GM21526 (cell line): ENCODE results near the gene CADPS.

Source experiments
- ATAC-seq: cut with Tn5 transposase; IDR thresholded peaks from one replicate; pipeline ENCODE4 v1.9.1; 2021; ENCODE audit warnings: moderate library complexity; ENCODE audit not compliant: unreplicated experiment, low FRiP score

CADPS gene

DNA sequence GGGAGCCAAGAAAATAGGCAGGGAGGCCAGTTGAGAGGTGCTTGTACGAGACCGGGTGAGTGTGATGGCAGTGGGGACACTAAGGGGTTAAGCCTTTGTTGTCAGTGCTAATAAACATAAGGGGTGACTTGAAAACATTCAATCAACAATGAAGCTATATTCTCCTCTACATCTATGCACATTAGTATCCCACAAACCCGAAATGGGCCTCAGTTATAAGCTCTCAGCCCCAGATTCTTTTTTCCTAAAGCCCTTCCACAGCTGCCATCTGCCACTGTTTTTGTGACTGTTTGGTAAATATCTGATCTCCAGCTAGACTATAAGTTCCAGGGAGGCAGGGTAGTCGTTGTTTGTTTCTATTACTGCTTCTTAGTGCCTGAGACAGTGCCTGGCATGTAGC, 118.2 kb downstream of the CADPS start:
- no peak for ATAC-seq

DNA sequence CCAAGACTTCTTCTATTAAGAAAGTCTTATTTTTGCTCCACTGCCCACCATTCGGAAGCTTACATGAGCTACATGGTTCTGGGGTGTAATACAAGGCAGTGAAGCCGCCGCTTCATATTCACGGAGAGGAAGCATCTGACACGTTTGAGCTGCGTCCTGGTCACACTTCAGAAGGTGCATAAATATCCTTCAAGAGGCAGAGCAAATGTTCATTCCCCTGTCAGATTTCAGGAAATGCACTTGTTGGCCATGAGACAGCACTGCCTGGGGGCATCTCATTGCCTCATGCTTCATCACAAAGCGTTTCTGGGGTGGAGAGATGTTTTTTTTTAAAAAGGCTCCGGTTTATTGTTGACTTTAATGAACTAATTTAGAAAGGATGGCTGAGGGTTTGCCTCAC, 119.9 kb downstream of the CADPS start:
- no peak for ATAC-seq

DNA sequence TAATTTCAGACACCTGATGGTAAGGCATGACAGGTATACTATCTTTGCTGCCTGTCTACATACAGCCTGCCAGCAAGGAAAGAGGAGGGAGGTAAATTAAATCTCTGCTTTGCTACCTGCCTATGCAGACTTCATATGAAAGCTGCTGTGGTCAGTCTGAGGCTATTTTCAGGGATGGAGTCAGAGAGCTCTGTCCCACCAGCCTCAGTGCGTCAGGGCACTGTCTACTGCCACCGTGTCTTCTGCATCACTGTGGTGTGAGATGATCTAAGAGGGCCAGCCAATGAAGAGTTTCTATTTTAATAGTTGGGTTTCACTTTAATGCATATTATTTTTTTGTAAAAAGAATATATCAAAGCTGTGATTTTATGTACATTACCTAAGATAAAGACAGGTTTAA, 125.6 kb downstream of the CADPS start:
- ATAC-seq: no peak

DNA sequence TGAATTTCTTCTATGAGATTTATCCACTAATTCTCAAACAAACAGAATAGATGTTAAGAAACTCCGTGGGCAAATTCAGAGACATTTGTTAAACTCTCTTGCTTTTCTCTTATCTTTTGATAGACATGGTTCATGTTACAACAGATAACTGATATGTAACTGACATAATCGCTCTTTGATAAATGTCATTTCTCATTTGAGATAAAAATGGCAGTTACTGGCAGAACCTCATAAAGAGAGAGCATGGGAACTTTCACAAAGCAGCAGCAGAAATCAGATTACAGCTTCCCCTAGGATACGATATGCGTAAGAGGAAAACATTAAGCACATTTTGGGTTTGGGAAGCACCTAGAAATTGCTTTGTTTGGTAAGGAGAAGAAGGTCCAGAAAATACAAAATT, 126.1 kb downstream of the CADPS start:
- no peak for ATAC-seq

DNA sequence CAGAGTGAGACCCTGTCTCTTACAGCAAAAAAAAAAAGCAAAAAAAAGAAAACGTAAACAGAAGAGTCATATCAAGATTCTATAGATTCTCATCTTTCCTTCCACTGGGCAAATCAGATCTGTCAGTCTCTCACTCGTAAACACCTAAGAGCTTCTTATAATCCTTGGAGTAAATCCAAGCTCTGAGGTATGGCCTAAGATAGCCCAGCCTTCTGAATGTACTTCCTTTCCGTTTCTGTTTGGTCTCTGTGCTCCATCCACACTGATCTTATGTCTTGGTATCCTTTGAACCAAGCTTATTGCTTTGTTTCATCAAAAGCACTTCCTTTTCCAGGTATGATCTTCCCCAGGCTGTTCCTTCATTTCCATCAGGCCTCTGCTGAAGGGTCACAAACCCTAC, 137.8 kb downstream of the CADPS start:
- no peak for ATAC-seq

DNA sequence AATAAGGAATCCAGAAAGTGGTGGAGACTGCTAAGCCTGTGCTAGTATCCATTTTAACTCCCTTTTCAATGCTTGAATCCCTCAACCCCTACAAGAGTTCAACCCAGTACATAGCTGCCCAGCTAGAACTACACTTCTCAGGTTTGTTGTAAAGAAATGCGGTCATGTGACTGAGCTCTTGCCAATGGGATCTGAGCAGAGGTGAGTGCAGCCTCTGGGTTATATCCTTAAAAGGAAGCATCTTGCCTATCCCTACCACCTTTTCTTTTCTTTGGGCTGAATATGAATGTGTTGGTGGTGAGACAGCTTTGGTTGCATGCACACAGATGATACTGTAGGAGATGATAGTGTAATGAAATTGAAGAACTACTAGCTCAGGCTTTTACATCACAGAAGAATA, 139.7 kb downstream of the CADPS start:
- ATAC-seq: no peak

DNA sequence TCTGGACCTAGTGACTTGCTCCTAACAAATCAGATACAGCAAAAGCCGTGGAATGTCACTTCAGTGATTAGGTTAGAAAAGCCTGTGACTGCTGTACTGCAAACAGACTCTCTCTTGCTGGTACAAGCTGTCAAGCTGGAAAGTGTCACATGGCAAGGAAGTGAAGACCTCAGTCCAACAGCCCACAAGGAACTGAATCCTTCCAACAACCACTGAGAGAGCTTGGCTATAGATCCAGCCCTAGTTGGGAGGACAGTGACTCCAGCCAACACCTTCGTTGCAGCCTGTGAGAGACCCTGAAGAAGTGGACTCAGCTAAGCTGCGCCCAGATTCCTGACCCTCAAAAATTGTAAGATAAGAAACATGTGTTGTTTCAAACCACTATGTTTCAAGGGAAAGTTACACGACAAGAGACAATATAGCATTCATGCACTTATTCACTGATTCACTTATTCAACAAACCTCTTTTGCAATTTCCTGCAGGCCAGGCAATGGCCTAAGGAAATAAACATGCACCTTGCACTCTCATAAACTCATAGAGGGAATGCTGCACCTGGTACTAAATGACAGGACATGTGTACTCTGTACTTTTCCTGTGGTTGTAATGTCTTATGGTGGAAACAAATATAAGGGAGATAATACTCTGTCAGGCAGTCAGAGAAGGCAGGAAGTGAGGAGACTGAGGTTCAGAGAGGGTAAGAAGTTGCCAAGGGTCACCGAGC, 142.9 kb downstream of the CADPS start:
- no peak for ATAC-seq

DNA sequence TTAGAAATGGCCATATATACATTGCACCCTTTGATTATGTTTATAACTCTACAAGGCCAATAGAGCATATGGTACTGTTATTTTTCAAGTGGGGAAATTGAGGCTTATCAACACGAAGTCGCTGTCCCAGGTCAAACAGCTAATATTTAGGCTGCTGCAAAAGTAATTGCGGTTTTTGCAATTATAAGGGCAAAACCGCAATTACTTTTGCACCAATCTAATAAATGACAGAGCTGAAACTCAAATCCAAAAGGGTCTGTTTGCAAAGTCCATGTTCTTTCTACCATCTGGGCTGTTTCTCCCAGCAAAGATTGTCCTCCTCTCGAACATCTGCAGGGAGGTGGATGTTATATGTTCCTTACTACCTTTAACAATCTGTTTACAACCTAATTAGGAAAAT, 147.2 kb downstream of the CADPS start:
- ATAC-seq: no peak

DNA sequence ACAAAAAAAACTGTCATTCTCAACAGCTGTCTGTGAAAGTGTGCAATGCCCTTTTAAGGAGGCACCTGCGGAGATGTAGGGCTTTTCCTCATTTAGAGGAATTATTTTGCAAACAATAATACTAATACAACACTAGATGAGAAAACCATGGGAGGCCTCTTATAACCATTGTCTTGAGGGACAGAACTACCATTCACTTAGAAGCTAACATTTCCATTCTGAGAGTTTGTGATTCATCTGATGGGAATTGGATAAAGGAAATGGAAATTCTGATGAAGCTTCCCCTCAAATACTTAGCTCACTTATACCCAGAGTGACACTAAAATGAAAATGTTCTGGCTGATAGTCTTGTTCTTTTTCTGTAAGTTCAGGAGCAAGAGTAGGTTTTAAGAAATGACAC, 147.7 kb downstream of the CADPS start:
- no peak for ATAC-seq

DNA sequence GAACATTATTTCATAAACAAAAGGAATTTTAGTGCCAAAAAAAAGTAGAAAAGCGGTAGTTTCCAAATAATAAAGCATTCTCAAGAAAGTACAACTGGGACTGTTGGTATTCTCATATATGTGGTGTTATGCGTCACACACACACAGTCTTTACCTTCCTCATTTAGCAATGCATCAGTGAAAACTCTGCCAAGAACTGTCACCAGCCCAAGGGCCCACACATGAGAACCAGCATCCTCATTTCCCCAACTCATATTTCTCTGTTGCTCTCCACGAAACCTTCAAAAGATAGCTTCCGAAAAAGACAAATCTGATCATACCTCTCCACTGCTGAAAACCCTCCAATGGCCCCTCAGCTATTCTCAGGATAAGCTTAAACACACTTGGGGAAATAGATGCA, 150.7 kb downstream of the CADPS start:
- ATAC-seq: no peak

DNA sequence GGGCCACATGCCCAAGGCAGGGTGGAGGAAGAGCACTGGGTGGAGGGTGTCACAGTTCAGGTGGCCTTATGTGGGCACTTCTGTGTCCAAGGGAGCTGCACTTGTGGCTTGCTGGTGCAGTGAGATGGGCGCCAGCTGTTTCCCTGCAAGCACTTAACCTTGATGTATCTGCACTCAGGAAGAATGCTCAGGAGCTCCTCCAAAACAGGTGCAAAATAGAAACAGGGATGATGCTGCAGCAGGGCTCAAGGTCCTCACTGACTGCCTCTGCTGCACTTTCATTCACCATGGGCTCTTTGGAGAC, 151.3 kb downstream of the CADPS start:
- ATAC-seq: peak; percentile 34

DNA sequence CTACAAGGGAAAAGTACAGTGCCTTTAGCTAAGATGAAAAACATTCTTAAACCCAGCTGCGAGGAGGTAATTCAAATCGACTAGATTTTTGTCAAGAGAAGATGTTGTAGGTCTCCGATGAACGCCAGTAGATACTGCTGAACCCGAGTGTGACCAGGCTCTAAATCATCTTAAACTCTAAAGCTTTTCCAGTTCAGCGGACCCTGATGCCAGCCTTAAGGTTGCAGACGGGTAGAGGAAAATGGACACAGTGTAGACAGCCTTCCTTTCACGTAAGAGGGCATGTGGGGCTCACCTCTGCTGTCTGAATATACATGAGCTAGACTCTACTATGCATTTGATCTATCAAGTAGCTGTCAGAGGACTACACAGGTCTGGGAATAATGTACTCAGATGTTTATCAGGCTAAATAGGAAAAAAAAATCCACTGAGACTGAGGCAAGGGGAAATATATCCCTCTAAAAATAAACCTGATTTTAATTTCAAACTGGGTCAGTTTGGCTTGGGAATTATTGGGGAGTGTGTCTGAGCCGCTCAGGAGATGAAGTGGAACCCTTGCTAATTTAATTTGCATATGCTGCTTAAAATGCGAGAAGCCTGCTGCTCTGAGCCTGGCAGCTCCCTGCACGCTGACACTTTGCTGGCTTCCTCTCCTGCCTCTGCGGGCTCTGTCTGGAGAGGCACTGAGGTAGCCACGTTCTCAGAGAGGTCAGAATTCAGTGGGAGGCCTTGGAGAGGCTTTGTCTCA, 151.9 kb downstream of the CADPS start:
- peak; percentile 67 for ATAC-seq

DNA sequence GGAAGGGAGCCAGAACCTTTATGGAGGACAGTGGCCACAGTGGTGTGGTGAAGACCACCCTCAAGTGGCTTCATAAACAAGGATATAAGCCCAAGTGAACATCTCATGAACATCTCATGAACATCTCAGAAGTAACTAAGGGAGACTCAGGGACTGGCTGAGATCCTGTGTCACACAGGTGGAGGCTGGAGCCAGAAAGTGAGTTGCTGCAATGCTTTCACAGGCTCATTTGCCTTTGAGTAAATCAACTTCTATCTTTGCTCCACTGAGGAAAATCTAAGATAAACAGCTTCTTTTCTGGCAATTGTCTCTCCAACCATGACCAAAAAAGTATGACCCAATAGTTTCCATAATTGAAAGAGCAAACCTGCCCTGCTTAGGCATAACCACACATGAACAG, 152.9 kb downstream of the CADPS start:
- no peak for ATAC-seq

DNA sequence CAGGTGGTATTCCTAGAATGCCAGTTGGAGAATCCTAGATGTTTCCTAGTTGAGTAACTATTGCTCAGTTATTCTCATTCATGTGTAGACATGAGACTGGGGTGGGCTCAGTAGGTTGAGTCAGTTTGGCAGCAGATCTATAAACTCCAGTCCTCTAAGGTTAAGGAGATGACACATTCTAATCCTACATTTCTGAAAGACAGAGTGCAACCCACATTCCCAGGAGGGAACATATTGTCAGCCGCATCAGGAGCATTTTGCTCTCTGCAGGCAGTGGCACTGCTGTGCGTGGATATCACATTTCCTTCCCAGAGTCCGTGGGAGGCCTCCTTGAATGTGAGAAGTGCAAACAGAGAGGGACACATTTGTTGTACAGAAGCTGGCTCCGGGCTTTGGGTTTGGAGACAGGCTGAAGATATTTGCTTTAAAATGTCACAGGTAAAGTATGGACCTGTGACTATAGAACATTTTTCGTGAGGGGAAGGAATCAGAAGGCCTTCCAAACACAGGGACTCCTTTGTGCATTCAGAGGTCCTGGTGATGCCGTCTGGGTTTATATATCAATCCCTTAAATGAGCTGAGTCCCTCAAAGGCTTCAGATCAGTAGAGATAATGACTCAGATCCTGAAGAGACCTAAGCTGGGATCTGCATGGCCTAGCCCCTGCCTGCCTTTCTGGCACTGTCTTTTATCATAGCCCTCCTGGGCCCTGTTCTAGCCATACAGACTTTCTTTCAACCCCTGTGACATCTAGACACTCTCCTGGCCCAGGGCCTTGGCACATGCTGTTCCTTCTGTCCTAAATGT, 156.5 kb downstream of the CADPS start:
- ATAC-seq: no peak

DNA sequence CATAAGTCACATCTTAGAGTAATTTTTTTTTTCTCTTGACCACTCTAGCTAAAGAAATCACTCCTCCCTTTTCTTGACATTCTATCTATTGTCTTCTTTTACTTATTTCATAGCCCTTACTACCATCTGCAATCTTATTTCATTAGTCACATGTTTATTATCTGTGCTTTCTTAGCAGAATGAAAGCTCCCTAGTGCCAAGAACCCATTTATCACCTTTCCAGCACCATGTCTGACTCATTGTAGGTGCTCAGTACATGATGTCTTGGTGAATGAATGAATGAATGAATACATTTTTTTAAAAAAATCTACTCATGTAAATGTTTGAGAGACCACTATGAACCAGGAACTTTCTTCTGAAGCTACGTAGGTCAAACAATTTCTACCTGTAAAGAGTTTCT, 157.2 kb downstream of the CADPS start:
- no peak for ATAC-seq

DNA sequence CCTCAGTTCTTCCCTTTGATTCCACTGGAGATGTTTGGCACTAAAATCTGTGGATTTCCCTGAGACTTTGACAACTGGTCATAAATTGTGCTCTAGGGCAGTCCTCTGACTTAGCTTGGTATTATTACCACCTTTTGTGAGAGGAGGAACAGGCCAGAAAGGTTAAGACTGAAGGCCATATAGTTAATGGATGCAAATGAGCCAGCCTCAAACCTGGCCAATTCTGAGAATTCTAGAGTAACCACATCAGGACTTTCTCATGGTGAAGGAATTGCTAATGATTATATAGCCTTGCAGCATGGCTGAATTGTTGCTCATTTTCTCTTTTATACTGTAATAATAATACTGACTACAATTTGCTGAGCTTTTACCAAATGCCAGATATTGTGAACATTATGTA, 162.5 kb downstream of the CADPS start:
- ATAC-seq: no peak

DNA sequence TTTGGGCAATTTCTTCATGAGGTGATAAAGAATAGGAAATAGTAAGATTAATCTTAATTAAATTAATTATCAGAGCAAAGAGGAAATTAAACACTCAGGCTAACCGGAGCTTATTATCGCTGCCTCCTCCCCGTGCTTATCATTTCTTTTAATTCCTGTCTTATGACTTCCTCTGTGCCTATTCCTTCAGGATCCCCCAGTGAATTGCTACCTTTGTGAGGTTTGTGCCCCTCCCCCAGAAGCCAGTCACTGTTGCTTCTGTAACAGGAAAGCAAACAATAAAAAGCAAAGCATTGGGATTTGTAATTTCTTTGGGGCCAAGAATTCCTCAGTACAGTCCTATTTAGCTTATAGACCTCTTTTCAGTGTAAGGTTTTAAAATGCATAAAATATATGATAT, 164.5 kb downstream of the CADPS start:
- ATAC-seq: no peak

DNA sequence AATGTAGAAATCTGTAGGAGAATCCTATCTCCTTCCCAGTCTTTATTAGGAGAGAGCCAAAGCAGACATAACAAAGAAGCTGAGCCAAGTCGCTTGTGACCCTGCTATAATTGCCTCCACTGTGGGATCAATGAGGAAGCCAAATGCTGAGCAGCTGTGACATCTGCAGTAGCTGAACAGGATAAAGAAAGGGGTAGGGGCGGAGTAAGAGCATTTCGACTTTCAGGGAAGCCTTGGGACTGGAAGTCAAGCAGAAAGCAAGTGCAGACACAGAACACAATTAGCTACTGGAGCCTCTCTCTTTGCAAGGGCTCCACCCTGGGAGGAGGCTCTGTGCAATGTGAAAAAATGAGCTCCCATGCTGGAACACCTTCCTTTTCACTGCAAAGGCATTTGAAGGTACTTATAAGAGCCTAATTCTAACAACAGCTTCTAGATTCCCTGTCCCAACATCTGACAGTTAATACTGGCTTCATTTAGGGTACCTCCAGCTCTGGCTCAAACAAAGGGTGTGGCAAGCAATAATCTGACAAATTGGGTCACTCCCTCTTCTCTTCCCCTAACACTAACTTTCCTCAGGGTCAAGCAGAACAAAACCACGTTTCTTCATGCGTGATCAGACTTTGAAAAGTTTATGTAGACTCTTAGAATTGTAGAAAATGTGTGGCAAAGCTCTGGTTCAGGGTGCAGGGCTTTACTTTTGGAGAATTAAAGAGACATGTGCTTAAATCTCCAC, 166.4 kb downstream of the CADPS start:
- ATAC-seq: no peak

DNA sequence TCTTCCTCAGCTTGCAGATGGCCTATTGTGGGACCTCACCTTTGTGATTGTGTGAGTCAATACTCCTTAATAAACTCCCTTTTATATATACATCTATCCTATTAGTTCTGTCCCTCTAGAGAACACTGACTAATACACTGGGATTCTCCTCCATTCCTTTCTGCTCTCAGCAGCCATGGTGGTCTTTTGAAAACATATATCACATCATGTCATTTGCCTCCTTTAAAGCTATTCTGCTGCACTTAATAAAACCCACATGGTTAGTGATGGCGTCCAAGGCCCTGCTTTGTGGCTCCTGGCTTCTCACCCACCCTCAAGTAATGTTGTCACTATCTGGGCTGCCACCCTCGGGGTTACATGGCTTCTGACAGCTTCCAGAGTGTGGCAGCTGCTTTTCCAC, 169.5 kb downstream of the CADPS start:
- ATAC-seq: no peak

DNA sequence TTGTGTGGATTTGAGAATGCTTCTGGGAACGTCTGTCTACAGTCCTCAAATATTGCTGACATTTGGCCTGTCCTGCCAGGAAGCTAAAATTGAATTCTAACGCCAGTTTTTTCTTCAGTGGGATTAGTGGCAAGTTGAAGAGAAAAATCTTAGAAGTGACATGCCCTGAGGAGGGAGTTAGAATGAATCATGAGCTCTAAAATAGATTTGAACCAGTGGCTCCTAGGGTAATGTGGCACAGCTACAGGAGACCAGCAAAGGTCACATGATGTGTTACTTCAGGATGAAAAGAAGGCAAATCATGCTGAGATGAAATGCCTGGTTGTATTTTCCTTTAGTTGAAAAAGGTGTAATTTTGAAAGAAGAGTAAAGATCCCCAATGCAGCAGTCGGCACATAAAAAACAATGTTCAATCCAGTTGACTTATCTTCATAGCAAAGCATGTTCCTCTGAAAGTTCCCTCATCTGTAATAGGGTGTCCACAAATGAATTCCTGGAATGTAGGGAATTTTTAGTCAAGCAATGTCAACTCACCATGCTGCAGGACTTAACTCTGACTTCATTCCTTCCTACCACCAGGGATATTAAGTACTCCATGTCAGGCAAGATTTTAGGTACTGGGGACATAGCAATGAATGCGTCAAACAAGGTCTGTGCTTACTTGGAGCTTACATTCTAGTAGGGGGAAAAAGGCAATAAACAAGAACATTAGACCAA, 171.6 kb downstream of the CADPS start:
- ATAC-seq: no peak
